Activated T-cell treated with anti-CD3 and anti-CD28 coated beads for 1 hour (primary cell): ENCODE results near the gene COL13A1.

Experiments used
- DNase-seq: peaks from one replicate; pipeline ENCODE4 v3.0.0-alpha.2; 2020; ENCODE audit warnings: low read depth

COL13A1 gene

GRCh38 chr10:69968830-69969229, 167.1 kb downstream of the COL13A1 start:
- DNase-seq, result no peak

- no peak for DNase-seq
Measured at GRCh38 chr10:69969977-69970376, 168.3 kb downstream of the COL13A1 start.

GRCh38 chr10:69972981-69973397, 171.3 kb downstream of the COL13A1 start:
- DNase-seq, result no peak

DNA sequence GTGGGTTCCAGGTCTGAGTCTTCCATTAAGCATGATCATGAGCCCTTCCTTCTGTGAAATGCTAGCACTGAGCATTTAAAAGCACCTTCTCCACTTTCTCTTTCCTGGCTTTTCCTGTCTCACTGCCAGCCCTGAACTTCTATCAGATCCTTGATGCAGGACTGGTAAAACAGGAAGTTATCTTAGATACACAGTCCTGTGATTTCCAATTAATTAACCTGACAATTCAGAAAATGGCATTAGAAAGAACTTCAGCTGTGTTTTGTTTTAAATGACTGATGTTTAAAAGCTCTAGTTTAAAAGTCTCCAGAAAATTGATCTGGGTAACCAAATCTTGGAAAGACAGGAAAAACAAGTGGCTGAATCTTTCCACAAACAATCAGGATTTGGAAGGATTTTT, 172.0 kb downstream of the COL13A1 start:
- DNase-seq, result no peak

DNA sequence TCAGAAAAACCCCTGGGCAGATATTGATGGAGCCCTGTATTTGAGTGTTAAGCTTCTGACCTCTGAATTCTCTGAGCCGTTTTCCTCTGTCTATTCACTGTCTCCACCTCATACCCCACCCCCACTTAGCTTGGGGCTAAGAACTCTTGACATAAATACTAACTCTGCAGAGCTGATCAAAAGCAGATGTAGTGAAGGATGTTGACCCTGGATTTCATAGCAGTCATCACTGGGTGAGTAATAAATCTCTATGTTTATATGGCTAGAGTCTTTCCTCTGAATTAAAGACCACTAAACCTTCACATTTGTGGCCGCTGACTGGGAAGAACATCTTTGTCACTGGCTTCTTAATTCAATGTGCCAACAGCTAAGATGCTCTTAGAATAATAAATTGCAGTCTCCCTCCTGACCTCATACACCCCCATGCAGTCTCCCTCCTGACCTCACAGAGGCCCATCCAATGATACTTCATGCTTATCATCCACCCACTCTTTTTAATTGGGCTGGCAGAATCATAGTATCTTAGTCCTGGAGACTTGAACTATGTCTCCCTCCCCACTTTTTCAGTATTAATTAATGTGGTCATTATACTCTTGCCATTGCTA, 172.9 kb downstream of the COL13A1 start:
- no peak for DNase-seq

DNA sequence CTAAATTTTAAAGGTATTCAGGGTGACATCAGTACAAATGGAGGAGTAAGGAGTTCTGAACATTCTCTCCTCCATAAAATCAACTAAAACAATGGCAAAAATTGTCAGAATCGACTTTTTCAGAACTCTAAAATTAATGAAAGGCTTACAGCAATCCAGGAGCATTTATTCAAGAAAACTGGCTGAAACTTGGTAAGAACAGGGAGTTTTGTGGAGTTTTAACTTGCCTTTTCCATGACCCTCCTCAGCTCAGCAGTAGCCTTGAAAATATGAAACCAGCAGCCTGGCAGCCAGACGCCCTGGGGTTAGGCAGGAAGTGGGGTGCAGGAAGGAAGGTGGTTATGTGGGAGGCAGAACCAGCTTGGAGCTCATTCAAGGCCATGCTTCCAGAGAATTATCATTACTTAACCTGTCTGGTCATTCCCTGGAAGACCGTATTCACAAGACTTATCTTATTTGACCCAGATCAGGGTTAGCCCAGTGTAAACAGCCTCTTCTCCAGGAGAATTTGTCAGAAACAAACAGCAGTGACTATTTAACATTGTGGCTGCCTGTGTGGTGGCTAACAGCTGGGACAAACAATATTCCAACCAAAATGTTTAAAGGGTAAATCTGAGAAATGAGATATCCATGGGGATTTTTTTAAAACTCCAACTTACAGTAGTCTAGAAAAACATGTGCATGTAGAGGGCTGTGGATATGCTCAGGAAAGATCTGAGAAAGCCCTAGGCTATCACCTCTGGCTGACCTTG, 175.3 kb downstream of the COL13A1 start:
- DNase-seq, result no peak

- no peak for DNase-seq
Measured at GRCh38 chr10:69979174-69979573, 177.5 kb downstream of the COL13A1 start.

DNA sequence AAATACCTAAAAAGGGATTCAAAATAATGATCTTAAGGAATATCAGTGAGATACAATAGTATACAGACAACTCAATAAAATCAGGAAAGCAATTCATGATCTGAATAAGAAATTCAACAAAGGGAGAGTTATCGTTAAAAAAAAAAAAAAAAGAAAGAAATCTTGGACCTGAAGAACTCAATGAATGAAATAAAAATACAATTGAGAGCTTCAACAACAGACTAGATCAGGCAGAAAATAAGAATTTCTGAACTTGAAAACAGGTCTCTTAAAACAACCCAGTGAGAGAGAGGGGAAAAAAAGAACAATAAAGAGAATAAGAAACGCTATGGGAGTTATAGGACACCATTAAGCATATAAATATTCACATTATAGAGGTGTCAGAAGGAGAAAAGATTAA, 179.0 kb downstream of the COL13A1 start:
- DNase-seq, result no peak

GRCh38 chr10:69988094-69988493, 186.4 kb downstream of the COL13A1 start:
- DNase-seq, result no peak

- DNase-seq, result no peak
Measured at GRCh38 chr10:69991151-69991550, 189.4 kb downstream of the COL13A1 start.

DNA sequence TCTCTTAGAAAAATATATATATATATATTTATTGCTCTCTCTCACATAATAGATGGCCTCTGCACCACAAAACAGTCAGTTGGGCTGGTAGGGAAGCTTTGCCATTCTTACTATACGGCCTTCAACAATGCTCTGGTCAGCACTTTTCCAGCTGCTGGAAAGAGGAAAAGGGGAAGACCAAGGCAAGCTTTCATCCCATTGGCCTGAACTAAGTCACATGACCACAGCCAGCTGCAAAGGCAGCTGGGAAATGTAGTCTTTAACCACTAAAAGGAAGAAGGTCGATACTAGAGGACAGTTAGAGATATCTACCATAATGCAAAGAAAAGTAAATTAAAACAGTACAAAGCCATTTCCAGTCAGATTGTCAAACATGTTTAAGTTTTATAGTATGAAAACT, 192.6 kb downstream of the COL13A1 start:
- no peak for DNase-seq

DNA sequence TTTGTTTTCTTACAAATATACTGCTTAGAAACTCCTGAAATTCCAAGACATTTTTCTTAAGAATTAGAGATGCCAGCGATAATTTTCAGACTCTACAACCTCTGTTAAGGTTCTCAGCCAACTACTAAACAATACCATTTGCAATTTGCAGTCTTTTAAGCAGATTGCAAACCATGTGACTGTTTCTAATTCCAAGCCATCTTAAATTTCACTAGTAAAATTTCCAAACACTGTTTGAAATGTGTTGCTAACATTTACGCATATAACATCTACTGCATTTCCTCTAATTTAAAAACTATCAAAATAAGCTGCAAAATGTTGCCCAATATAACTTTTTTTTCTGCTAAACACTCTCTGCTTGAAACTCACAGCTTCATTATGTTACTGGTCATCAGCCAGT, 194.9 kb downstream of the COL13A1 start:
- no peak for DNase-seq

DNA sequence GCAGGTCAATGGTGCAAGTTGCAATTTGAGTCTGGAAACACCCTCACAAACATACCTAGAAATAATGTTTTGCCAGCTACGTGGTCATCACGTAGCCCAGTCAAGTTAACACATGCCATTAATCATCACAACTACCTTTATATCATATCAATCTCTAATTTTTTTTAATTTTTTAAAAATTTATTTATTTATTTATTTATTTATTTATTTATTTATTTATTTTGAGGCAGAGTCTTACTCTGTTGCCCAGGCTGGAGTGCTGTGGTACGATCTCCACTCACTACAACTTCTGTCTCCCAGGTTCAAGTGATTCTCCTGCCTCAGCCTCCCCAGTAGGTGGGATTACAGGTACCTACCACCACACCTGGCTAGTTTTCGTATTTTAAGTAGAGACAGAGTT, 198.6 kb downstream of the COL13A1 start:
- no peak for DNase-seq

DNA sequence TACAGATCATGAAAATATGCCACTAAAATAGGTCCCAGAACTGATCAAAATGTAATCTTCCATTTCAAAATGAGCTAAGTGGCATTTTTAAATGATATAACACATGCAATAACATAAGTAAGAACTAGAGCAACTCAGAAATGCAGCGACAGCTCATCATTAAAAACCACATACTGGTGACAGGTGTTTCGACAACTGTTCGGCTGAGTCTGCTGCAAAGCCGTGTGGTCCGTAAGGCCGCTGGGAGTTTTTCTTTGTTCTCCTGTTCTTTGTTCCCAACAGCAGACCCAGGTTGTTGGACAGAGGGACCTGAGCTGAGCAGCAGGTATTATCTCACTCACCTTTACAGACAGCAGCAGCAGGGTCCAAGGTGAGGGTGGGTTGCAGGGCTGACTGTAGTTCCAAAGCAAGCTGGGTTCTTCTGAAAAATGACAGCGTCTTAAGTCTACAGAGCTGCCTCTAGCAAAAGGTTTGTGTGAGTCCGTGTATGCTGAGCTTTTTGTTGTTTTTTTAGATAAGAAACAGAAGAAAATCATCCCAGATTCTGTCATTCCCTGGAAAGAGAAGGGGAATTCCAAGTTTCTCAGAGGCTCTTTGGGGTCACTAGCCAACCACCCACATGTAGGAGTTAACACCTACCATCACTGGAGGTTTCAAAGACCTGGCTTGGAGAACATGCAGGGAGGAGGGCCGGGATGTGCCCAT, 205.6 kb downstream of the COL13A1 start:
- DNase-seq, result no peak
